Measurements from ENCODE around the gene MICAL2.

The MICAL2 gene

GRCh38 chr11:12120031-12121008 lies 9.9 kb downstream of the MICAL2 start:
- peak; percentile 16 to 76 for DNase-seq

DNA sequence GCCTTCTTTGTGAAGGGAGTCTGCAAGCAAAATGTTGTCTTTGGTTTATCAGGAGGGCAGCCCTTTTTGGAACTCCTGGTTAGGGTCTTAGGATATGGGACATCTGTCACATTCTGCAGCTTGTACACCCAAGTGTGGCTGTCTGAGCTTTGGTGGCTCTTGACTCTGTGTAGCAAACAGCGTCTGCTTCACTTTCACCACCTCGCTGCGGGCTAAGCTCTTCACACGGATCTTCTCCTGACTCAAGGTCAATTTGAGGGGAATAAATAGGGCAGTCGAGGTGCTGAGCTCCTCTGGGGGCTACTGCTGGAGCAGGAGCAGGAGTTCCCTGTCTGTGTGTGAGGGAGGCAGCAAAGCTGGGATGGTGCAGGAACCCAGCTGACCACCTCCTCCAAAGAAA lies 10.6 kb downstream of the MICAL2 start:
- peak; percentile 63 to 87 for DNase-seq

DNA sequence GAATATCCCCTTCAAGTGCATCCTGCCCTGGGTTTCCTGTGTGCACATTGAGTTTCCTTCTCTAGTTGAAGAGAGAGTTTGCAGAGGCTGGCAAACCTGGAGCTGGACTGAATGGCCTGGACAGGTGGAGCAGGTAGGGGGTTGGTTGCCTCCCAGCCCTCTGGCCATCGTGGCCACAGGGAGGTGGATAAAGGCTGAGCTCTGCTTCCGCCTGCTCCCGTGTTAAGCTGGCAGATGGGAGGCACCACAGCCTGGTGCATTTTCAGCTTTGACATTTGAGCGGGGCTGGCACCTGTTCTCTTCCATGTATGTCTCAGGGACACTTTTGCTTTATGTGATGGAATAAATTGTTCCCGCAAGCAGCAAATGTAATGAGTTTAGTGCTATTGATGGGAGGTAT lies 11.1 kb downstream of the MICAL2 start:
- peak; percentile 88 to 90 for DNase-seq

- peak; percentile 68 to 76 for DNase-seq
Measured at GRCh38 chr11:12122083-12122482, 11.7 kb downstream of the MICAL2 start.

DNA sequence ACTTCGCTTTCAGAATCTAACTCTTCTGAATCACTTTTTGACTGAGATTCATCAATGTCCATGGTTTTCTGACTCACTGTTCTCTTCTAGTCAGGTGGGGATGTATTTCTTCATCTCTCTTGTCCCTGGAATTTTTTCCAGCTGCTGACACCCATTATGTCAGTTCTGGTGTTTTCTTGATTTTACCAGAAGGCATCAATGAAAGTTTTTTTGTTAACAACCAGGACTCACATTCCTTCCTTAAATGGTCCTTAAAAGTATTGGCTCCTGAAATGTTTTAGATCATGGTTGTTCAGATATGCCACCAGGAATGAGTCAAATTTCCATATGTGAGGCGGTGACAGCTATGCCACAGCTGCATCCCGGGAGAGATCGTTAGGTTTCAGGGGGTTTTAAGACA lies 12.9 kb downstream of the MICAL2 start:
- DNase-seq = no peak

DNA sequence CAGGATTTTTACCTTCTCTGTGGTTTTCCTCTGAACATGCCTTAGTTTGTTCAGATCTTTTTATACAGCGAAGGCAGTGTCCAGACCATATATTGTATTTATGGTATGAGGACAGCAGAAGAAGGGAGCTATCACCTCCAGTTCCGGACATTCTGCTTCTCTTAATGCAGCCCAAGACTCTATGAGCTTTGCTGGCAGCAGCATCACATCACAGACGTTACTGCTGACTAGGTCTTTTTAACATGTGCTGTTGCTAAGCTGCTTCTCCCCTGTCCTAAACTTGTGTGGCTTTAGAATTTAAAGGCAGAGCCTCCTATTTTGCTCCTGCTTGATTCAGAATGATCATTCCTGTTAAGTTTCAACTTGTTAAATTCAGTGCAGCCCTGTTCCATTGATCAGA lies 13.4 kb downstream of the MICAL2 start:
- DNase-seq = no peak

- no peak for DNase-seq
Measured at GRCh38 chr11:12124306-12124705, 13.9 kb downstream of the MICAL2 start.

GRCh38 chr11:12125609-12126149 lies 15.3 kb downstream of the MICAL2 start:
- no peak for DNase-seq

DNA sequence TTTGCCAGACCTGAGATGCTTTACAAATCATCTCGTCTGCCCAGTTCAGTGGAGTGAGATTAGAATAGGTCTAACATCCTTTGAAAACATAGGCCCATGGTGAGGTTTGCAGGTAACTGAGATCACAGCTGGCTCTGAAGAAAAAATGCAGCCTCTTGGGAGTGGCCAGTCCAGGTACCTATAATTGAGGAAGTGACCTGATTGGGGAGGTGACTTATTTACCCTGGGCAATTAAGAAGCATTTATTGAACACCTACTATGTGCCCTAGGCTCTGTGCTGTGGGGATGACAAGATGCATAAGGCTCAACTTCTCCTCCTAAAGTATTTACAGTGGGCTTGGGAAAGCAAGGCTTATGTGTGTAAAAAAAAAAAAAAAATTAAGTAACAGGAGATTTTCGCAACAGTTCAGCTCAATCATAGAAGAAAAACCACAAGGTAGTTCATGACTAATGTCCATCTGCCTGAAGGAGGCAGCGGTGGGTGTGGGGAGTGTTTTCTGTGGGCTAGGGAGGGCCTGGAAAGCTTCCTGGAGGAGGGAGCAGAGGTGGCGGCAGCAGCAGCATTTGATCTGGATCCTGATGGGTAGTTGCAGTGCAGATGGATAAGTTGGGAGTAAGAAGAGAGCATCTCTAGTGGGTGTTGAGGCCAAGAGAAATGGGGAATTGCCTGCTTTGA lies 16.1 kb downstream of the MICAL2 start:
- DNase-seq = no peak

DNA sequence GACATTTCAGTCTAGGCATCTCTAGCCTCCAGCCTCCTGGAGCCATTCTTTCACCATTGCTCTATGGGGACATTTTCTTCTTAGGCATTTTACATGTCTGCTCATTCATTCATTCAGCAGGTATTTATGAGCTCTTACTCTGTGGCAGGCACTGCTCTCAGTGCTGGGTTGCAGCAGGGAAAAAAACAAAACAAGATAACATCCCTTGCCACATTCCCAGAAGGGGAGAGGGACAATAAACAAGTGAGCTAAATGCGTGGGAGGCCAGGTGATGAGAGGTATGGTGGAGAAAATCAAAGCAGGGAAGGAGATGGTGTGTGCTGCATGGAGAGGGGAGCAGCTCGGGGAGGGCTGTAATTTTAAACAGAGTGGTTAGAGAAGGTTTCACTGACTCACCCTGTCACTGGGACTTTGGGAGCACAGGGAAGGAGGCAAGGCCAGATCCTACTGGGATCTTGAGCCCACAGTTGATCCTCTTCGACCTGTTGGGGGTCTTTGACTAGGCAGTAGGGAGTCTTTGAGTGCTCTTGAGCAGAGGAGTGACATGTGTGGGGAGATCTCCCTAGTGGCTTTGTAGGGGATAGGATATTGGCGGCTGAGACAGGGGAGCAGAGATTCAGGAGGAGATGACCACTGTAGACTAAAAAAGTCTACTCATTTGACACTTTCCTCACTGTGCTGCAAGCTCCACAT lies 17.0 kb downstream of the MICAL2 start:
- no peak for DNase-seq

DNA sequence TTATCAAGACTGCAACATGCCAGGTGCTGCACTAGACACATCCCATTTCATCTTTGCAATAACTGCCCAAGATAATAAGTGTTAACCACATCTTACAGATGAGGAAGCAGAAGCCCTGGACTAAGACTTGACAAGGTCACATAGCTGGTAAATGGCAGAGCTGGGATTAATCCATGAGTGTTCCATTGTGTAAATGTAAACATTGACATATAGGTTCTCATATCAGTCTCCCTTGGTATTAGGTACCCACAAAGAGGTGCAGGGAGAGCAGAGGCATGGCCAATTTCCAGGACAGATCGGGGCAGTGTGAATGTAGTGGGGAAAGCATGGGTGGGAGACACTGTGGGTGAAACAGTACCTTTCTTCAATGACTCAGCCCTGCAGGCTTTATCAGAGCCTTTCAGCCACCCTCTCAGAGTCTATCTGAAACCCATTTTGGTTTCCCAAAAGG lies 17.9 kb downstream of the MICAL2 start:
- no peak for DNase-seq

DNA sequence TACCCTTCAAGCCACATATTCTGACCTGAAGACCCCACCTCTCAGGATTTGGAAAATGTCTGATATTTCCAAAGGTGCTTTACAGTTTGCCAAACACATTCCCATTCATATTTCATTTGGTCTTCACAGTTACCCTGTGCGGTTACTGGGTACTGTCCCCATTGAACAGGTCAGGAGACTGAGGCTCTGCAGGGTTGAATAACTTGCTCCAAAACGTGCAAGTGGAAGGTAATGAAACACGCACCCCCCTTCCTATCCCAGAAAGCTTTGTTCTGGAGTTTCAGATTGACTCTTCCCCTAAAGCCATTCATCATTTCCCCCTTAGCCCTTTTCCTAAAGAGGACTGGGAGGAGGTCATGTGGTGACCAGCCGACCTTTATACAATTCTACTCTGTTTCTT lies 18.8 kb downstream of the MICAL2 start:
- no peak for DNase-seq

DNA sequence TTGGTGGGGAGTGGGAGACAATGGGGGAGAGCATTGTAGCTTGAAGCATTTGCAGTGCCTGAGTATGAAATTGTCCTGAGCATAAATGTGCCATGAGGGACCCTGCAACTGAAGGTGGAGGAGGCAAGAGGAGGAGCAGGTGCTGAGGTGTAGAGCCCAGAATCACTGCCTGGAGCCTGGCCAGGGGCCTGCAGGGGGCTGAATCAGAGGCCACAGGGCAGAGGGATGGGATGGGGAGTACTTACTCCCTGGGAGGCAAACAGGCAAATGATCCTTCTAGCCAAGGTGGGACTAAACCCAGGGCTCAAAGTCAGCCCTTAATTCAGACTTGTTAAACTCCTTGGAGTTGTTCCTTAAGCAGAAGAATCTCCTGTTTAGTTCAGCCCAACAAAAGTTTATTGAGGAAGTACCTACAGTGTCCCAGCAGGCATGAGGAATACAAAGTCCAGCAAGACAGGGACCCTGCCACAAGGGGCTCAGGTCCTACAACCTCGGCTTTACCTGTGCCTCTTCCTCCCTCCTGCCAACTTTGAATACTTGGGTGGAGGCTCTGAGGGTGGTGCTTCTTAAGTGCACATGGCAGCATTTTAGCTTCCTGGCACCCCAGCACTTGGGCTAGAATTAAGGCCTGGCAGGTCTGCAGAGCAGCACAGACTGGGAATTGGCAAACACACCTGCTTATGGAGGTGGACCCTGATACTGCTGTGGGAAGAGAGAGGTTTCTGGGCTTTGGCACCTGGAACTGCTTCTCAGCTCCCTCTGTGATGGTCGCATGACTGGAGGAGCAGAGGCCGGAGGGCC lies 20.0 kb downstream of the MICAL2 start:
- no peak for DNase-seq

- no peak for DNase-seq
Measured at GRCh38 chr11:12131943-12132789, 21.8 kb downstream of the MICAL2 start.

DNA sequence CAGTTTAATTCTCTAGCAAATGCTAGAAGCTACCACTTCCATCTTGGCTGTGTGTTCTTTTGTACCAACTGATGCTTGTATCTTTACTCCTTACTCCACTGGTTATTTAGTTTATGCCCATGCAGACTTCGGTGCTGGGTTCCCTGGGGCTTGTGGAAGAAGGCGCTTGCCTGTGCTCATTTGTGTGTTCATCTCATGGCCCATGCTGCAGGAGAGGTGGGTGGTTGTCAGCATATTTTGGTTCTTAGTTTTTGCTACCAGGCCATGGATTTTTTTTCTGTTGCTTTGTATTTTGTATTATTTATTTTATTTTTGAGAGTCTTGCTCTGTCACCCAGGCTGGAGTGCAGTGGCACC lies 22.4 kb downstream of the MICAL2 start:
- DNase-seq = no peak

DNA sequence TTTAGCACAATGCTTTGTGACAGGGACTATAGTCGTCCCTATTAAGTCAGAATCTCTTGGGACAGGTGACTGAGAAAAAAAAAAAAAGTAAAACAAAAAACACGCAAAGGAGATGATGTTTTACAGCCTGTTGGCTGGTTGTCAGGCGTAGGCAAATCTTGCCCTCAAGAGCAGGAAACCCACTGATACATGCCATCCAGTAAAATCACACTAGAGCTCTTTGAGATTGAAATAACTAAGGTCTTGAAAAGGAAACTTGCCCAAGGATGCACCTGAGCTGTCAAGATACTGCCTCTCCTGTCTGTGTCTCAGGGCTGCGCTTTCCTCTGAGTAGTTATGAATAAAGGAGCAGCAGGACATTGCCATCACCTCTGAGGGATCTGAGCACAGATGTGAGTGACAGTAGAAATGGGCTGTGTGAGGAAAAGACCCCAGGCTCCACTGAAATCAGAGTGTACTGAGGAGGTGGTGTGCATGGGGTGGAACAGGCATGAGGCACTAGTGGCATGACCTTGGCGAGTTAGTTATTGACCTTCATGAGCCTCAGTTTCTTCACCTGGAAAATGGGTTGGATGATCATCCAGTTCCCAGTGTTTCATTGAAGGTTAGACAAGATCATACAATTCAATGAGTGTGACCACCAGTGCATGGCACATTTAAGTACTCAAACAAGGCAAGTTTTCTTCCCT lies 23.3 kb downstream of the MICAL2 start:
- no peak for DNase-seq

- no peak for DNase-seq
Measured at GRCh38 chr11:12134236-12134585, 23.8 kb downstream of the MICAL2 start.

DNA sequence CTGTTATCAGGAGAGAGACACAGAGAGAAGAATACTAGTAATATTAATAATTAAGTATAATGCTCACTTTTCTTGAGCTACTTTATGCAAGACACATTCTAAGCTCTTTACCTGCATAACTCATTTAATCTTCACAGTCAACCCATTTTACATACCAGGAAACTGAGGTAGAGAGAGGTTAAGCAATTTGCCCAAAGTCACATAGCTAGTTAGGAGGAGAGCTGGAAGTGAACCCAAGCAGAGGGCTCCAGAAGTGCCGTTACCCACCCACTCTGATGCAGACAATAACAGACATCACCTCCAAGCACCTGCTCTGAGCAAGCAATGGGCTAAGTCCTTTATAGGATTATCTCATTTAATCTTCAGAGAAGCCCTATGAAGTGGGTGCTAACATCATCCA lies 24.8 kb downstream of the MICAL2 start:
- no peak for DNase-seq

- DNase-seq = peak; percentile 18 to 75
Measured at GRCh38 chr11:12137005-12137690, 26.8 kb downstream of the MICAL2 start.
